HG02571 (cell line): ENCODE measurements around the gene ACAN.
A peak's percentile ranks its signal among the peaks of the same experiment; 100 is the strongest.

Source experiments
- ATAC-seq: cut with Tn5 transposase; IDR thresholded peaks from one replicate; pipeline ENCODE4 v1.9.1; 2021; ENCODE audit warnings: mild to moderate bottlenecking, moderate library complexity; ENCODE audit not compliant: unreplicated experiment

ACAN gene

GRCh38 chr15:88900309-88900981 lies 97.2 kb downstream of the ACAN start:
- ATAC-seq = no peak

- ATAC-seq = no peak
These were observed 97.8 kb downstream of the ACAN start for GRCh38 chr15:88900982-88901418.

- ATAC-seq = no peak
These were observed 98.4 kb downstream of the ACAN start for GRCh38 chr15:88901508-88902220.

- no peak for ATAC-seq
These were observed 99.1 kb downstream of the ACAN start for GRCh38 chr15:88902221-88902835.

- no peak for ATAC-seq
These were observed 99.6 kb downstream of the ACAN start for GRCh38 chr15:88902846-88903245.

GRCh38 chr15:88904257-88904623 lies 101.0 kb downstream of the ACAN start:
- ATAC-seq = no peak

- ATAC-seq = peak; percentile 73
These were observed 101.5 kb downstream of the ACAN start for GRCh38 chr15:88904624-88905327.

GRCh38 chr15:88905576-88905975 lies 102.3 kb downstream of the ACAN start:
- ATAC-seq = no peak

- ATAC-seq = no peak
These were observed 102.9 kb downstream of the ACAN start for GRCh38 chr15:88906130-88906529.

GRCh38 chr15:88906551-88906950 lies 103.3 kb downstream of the ACAN start:
- ATAC-seq = no peak

GRCh38 chr15:88907111-88907510 lies 103.9 kb downstream of the ACAN start:
- ATAC-seq = no peak

- no peak for ATAC-seq
These were observed 104.9 kb downstream of the ACAN start for GRCh38 chr15:88908123-88908522.

GRCh38 chr15:88908697-88909621 lies 105.7 kb downstream of the ACAN start:
- no peak for ATAC-seq

- no peak for ATAC-seq
These were observed 107.0 kb downstream of the ACAN start for GRCh38 chr15:88909956-88910831.

GRCh38 chr15:88911766-88912118 lies 108.5 kb downstream of the ACAN start:
- ATAC-seq = no peak

GRCh38 chr15:88912500-88912921 lies 109.3 kb downstream of the ACAN start:
- ATAC-seq = no peak

- peak; percentile 70 for ATAC-seq
These were observed 110.0 kb downstream of the ACAN start, which contains the start of gene MFGE8 for GRCh38 chr15:88913017-88913849. Gene MFGE8, minus strand, starts transcription at chr15:88913379. Its CDS starts 60 bp downstream, at chr15:88913319.

- ATAC-seq = no peak
These were observed 110.6 kb downstream of the ACAN start for GRCh38 chr15:88913850-88914169.

GRCh38 chr15:88915354-88915753 lies 112.1 kb downstream of the ACAN start:
- ATAC-seq = no peak
